ENCODE results near the gene TMEM18.

TMEM18 gene

DNA sequence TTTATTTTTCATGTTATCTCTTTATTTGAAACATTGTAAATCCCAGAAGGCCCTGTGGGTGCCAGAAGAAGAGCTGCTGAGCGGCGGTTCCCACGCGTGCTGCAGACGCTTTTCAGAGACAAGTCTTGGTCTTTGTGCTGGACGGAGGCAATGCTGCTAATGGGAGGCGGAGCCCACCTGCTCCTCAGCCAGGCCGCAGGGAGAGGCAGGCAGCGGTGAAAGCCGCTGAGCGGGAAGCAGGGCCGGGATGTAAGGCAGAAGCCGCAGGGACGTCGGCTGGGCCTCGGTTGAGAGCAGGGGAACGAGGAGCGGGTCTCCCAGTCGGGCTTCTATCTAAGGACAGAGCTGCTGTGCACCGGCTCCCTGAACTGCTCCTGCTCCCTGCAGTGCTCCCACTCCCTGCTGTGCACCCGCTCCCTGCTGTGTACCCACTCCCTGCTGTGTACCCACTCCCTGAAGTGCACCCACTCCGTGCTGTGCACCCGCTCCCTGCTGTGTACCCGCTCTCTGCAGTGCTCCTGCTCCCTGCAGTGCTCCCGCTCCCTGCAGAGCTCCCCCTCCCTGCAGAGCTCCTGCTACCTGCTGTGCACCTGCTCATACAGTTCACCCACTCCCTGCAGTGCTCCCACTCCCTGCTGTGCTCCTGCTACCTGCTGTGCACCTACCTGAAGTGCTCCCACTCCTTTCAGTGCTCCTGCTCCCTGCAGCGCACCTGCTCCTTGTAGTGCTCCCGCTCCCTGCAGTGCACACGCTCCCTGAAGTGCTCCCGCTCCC is 16.4 kb downstream of the TMEM18 start:
- Histone ChIP-seq H3K27ac (ENCODE audit: low read depth, low read length) (no peak overlapping the region), H3K4me3 (ENCODE audit: low read length) (no peak overlapping the region), H3K36me3 (ENCODE audit: insufficient read depth, low read length) (peaks cover 12% of the 10 kb centered on the region), H3K27me3 (ENCODE audit: insufficient read depth, low read length) (peaks cover 6% of the 10 kb centered on the region; the same call in 1 of the 2 replicates), H3K9me3 (ENCODE audit: insufficient read depth, low read depth, low read length) (peaks cover 13% of the 10 kb centered on the region), H3K9ac (ENCODE audit: low read depth, low read length) (no peak overlapping the region), H3K4me1 (ENCODE audit: insufficient read depth, low read length) (no peaks in the 10 kb centered on the region)
- 46% methylated on average over 29 of the region's 29 CpGs for WGBS

GRCh38 chr2:660029-660428 is 17.2 kb downstream of the TMEM18 start:
- Histone ChIP-seq H3K27me3 (ENCODE audit: insufficient read depth, low read length) (peaks cover 6% of the 10 kb centered on the region; the same call in 1 of the 2 replicates), H3K4me3 (ENCODE audit: low read length) (no peak overlapping the region), H3K36me3 (ENCODE audit: insufficient read depth, low read length) (peaks cover 12% of the 10 kb centered on the region), H3K9me3 (ENCODE audit: insufficient read depth, low read depth, low read length) (peaks cover 5% of the 10 kb centered on the region), H3K4me1 (ENCODE audit: insufficient read depth, low read length) (no peaks in the 10 kb centered on the region), H3K27ac (ENCODE audit: low read depth, low read length) (no peak overlapping the region), H3K9ac (ENCODE audit: low read depth, low read length) (no peak overlapping the region)
- 91% methylated on average over 12 of the region's 12 CpGs for WGBS

DNA sequence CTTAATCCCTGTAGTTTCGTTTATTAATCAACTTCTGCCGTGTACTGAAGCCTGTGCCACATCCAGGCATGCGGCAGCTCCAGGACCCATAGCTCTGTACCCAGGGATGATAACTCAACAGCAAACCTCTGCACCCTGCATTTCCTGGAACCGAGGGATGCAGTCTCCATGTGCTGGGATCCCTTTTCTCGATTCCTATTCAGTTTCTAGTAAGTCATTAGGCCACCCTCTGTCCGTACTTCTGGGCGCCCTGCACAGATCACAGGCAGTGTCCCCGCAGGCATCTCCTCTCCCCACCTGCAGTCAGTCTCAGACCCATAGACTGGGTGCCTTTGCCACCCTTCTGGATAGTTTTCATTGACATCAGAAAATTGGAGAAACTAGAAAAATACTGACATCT is 18.8 kb downstream of the TMEM18 start:
- Histone ChIP-seq H3K36me3 (ENCODE audit: insufficient read depth, low read length) (no peaks in the 10 kb centered on the region), H3K9ac (ENCODE audit: low read depth, low read length) (no peak overlapping the region), H3K4me1 (ENCODE audit: insufficient read depth, low read length) (no peaks in the 10 kb centered on the region), H3K27me3 (ENCODE audit: insufficient read depth, low read length) (peaks cover 6% of the 10 kb centered on the region; the same call in 1 of the 2 replicates), H3K4me3 (ENCODE audit: low read length) (no peak overlapping the region), H3K9me3 (ENCODE audit: insufficient read depth, low read depth, low read length) (no peaks in the 10 kb centered on the region), H3K27ac (ENCODE audit: low read depth, low read length) (no peak overlapping the region)
- WGBS = 96% methylated on average over 8 of the region's 8 CpGs

- H3K9ac ChIP-seq (ENCODE audit: low read depth, low read length) = no peak overlapping the region
- no peaks in the 10 kb centered on the region for H3K36me3 ChIP-seq (ENCODE audit: insufficient read depth, low read length)
- H3K4me3 ChIP-seq (ENCODE audit: low read length) = no peak overlapping the region
- H3K27me3 ChIP-seq (ENCODE audit: insufficient read depth, low read length) = peaks cover 6% of the 10 kb centered on the region; the same call in 1 of the 2 replicates
- no peaks in the 10 kb centered on the region for H3K4me1 ChIP-seq (ENCODE audit: insufficient read depth, low read length)
- WGBS = 98% methylated on average over 6 of the region's 6 CpGs
- no peak overlapping the region for H3K27ac ChIP-seq (ENCODE audit: low read depth, low read length)
- no peaks in the 10 kb centered on the region for H3K9me3 ChIP-seq (ENCODE audit: insufficient read depth, low read depth, low read length)
Measured at GRCh38 chr2:657766-658165, 19.4 kb downstream of the TMEM18 start.

- no peaks in the 10 kb centered on the region for H3K4me1 ChIP-seq (ENCODE audit: insufficient read depth, low read length)
Measured at GRCh38 chr2:656676-657075, 20.5 kb downstream of the TMEM18 start.

GRCh38 chr2:655626-656025 is 21.6 kb downstream of the TMEM18 start:
- no peak overlapping the region for H3K4me3 ChIP-seq (ENCODE audit: low read length)
- H3K9ac ChIP-seq (ENCODE audit: low read depth, low read length) = no peak overlapping the region
- no peaks in the 10 kb centered on the region for H3K9me3 ChIP-seq (ENCODE audit: insufficient read depth, low read depth, low read length)
- peaks cover 6% of the 10 kb centered on the region; the same call in 1 of the 2 replicates for H3K27me3 ChIP-seq (ENCODE audit: insufficient read depth, low read length)
- no peaks in the 10 kb centered on the region for H3K36me3 ChIP-seq (ENCODE audit: insufficient read depth, low read length)
- no peak overlapping the region for H3K27ac ChIP-seq (ENCODE audit: low read depth, low read length)
- H3K4me1 ChIP-seq (ENCODE audit: insufficient read depth, low read length) = no peaks in the 10 kb centered on the region

More at GRCh38 chr2:656676-657075, 20.5 kb downstream of the TMEM18 start:
- H3K27ac ChIP-seq (ENCODE audit: low read depth, low read length) = no peak overlapping the region
- H3K36me3 ChIP-seq (ENCODE audit: insufficient read depth, low read length) = no peaks in the 10 kb centered on the region
- H3K4me3 ChIP-seq (ENCODE audit: low read length) = no peak overlapping the region
- H3K9ac ChIP-seq (ENCODE audit: low read depth, low read length) = no peak overlapping the region
- no peaks in the 10 kb centered on the region for H3K9me3 ChIP-seq (ENCODE audit: insufficient read depth, low read depth, low read length)
- WGBS = 97% methylated on average over 5 of the region's 5 CpGs
- peaks cover 6% of the 10 kb centered on the region; the same call in 1 of the 2 replicates for H3K27me3 ChIP-seq (ENCODE audit: insufficient read depth, low read length)

DNA sequence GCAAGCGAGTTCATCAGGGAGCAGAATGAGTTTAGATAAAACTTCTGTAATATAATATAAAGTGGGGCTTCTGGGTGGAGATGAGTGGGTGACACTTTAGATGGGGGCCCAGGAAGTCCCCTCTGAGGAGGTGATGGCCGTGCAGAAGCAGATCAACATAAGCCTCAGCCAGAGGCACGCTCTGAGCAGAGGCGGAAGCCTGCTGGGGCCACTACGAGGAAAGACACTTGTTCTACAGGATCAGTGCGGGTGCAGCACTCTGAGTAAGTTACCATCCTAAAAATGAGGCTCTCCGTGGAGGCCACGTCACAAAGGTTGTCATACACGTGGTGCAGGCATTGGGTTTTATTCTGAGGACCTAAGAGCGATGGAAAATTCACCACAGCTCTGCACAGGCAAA is 22.3 kb downstream of the TMEM18 start:
- no peaks in the 10 kb centered on the region for H3K36me3 ChIP-seq (ENCODE audit: insufficient read depth, low read length)
- 91% methylated on average over 10 of the region's 10 CpGs for WGBS
- H3K9me3 ChIP-seq (ENCODE audit: insufficient read depth, low read depth, low read length) = no peaks in the 10 kb centered on the region
- no peak overlapping the region for H3K4me3 ChIP-seq (ENCODE audit: low read length)
- no peak overlapping the region for H3K27ac ChIP-seq (ENCODE audit: low read depth, low read length)
- no peaks in the 10 kb centered on the region for H3K4me1 ChIP-seq (ENCODE audit: insufficient read depth, low read length)
- peaks cover under 1% of the 10 kb centered on the region; the same call in 1 of the 2 replicates for H3K27me3 ChIP-seq (ENCODE audit: insufficient read depth, low read length)
- H3K9ac ChIP-seq (ENCODE audit: low read depth, low read length) = no peak overlapping the region

GRCh38 chr2:653645-654425 is 23.4 kb downstream of the TMEM18 start:
- Histone ChIP-seq H3K27ac (ENCODE audit: low read depth, low read length) (no peak overlapping the region), H3K27me3 (ENCODE audit: insufficient read depth, low read length) (no peaks in the 10 kb centered on the region)
- WGBS = 90% methylated on average over 16 of the region's 17 CpGs

DNA sequence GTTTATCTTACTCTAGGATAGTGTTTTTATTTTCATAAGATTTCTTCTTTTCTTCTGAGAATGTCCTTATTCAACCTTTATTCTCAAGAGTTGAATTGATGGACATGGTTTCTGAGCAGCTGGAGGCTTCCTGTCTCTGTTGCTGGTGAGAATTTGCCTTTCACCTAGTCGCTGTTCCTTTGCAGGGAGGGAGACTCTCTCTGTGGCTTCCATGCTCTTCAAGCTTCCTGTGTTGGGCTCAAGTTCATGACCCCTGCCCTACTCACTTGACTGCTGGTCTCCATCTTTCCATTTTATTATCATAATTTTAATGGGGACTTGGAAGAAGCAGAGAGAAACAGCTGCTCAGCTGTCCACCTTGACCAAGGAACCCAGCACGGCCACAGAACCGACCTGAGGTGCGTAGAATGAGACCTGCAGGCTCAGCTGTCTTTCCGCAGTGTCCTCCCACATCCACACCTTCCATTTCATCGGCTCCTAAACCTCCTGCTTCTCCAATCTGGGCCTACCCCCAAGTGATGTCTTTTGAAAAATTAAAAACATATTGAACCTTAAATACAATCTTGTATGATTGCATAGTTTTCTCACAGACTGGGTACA is 24.2 kb downstream of the TMEM18 start:
- no peak overlapping the region for H3K27ac ChIP-seq (ENCODE audit: low read depth, low read length)
- H3K4me1 ChIP-seq (ENCODE audit: insufficient read depth, low read length) = no peaks in the 10 kb centered on the region
- no peaks in the 10 kb centered on the region for H3K36me3 ChIP-seq (ENCODE audit: insufficient read depth, low read length)
- WGBS = 91% methylated on average over 6 of the region's 6 CpGs
- H3K9ac ChIP-seq (ENCODE audit: low read depth, low read length) = no peak overlapping the region
- no peak overlapping the region for H3K4me3 ChIP-seq (ENCODE audit: low read length)
- H3K9me3 ChIP-seq (ENCODE audit: insufficient read depth, low read depth, low read length) = no peaks in the 10 kb centered on the region
- H3K27me3 ChIP-seq (ENCODE audit: insufficient read depth, low read length) = no peaks in the 10 kb centered on the region

More at GRCh38 chr2:653645-654425, 23.4 kb downstream of the TMEM18 start:
- Histone ChIP-seq H3K4me3 (ENCODE audit: low read length) (no peak overlapping the region), H3K9ac (ENCODE audit: low read depth, low read length) (no peak overlapping the region), H3K9me3 (ENCODE audit: insufficient read depth, low read depth, low read length) (no peaks in the 10 kb centered on the region), H3K36me3 (ENCODE audit: insufficient read depth, low read length) (no peaks in the 10 kb centered on the region), H3K4me1 (ENCODE audit: insufficient read depth, low read length) (no peaks in the 10 kb centered on the region)

- Histone ChIP-seq H3K27me3 (ENCODE audit: insufficient read depth, low read length) (no peaks in the 10 kb centered on the region), H3K36me3 (ENCODE audit: insufficient read depth, low read length) (no peaks in the 10 kb centered on the region), H3K27ac (ENCODE audit: low read depth, low read length) (no peak overlapping the region), H3K9ac (ENCODE audit: low read depth, low read length) (no peak overlapping the region), H3K9me3 (ENCODE audit: insufficient read depth, low read depth, low read length) (no peaks in the 10 kb centered on the region), H3K4me3 (ENCODE audit: low read length) (no peak overlapping the region), H3K4me1 (ENCODE audit: insufficient read depth, low read length) (no peaks in the 10 kb centered on the region)
- 95% methylated on average over 14 of the region's 14 CpGs for WGBS
Measured at GRCh38 chr2:651951-652373, 25.2 kb downstream of the TMEM18 start.
